Right lobe of liver (tissue), 4 donors: ENCODE data around the gene RRAGD.

ENCODE experiments used
- CTCF ChIP-seq, 4 donors: fragments of 200-600 bp in 3 of 4; fragments of 450-650 bp in 1 of 4; IDR thresholded peaks; one replicate each; pipeline versions ENCODE4 v1.5.1 to v1.8.0; 2016 to 2022; ENCODE audit warnings: antibody characterized with exemption in 4 of 4, mild to moderate bottlenecking in 2 of 4
- POLR2A ChIP-seq: fragments of 450-650 bp; IDR thresholded peaks from one replicate; pipeline ENCODE4 v1.6.1; 2017; ENCODE audit warnings: antibody characterized with exemption, mild to moderate bottlenecking
- donor health status: DM: no; HTN: no; CAD: no.
- donor health status: DM: no; HTN: no; CAD: no.
- donor health status: DM: no; HTN: yes; CAD: no.

GRCh38 chr6:89359561-89359960 is 52.5 kb downstream of the RRAGD start:
- no peak for TF ChIP-seq CTCF (IDR thresholded peaks at IDR 0.05)
- no peak for TF ChIP-seq POLR2A
